Stimulated activated CD4-positive, alpha-beta T cell treated with anti-CD3 and anti-CD28 coated beads, Interleukin-12 subunit alpha, Interleukin-12 subunit beta, amount 100 ng/mL, for 4 hours (primary cell): ENCODE data around the gene ENOX1.
"Not testable (repeated sequence)": the region's sequence is repeated elsewhere in the genome, so short reads cannot be mapped to it uniquely, and the experiment has no call there.

Experiments
- DNase-seq: peaks from one replicate; pipeline ENCODE4 v3.0.0-alpha.2; 2020

ENOX1 gene

GRCh38 chr13:43373400-43373799, 413.4 kb downstream of the ENOX1 start:
- DNase-seq, result no peak

GRCh38 chr13:43370842-43371241, 415.9 kb downstream of the ENOX1 start:
- DNase-seq, result no peak

- no peak for DNase-seq
Measured at GRCh38 chr13:43369319-43369718, 417.5 kb downstream of the ENOX1 start.

GRCh38 chr13:43368003-43368402, 418.8 kb downstream of the ENOX1 start:
- no peak for DNase-seq

- no peak for DNase-seq
Measured at GRCh38 chr13:43365039-43365344, 421.8 kb downstream of the ENOX1 start.

- DNase-seq, result no peak
Measured at GRCh38 chr13:43364210-43365038, 422.3 kb downstream of the ENOX1 start.

- no peak for DNase-seq
Measured at GRCh38 chr13:43363156-43363953, 423.4 kb downstream of the ENOX1 start.

- DNase-seq, result no peak
Measured at GRCh38 chr13:43362556-43362955, 424.2 kb downstream of the ENOX1 start.

- DNase-seq, result no peak
Measured at GRCh38 chr13:43360892-43361610, 425.7 kb downstream of the ENOX1 start.

- no peak for DNase-seq
Measured at GRCh38 chr13:43360171-43360570, 426.6 kb downstream of the ENOX1 start.

GRCh38 chr13:43359536-43359935, 427.2 kb downstream of the ENOX1 start:
- no peak for DNase-seq

- DNase-seq, result no peak
Measured at GRCh38 chr13:43357564-43357963, 429.2 kb downstream of the ENOX1 start.

GRCh38 chr13:43356567-43356966, 430.2 kb downstream of the ENOX1 start:
- no peak for DNase-seq

- DNase-seq, result no peak
Measured at GRCh38 chr13:43355774-43356173, 431.0 kb downstream of the ENOX1 start.

- no peak for DNase-seq
Measured at GRCh38 chr13:43354153-43354945, 432.4 kb downstream of the ENOX1 start.

GRCh38 chr13:43353631-43354030, 433.1 kb downstream of the ENOX1 start:
- no peak for DNase-seq

GRCh38 chr13:43351612-43352011, 435.2 kb downstream of the ENOX1 start:
- DNase-seq, result not testable (repeated sequence)

- DNase-seq, result no peak
Measured at GRCh38 chr13:43348397-43348796, 438.4 kb downstream of the ENOX1 start.

- no peak for DNase-seq
Measured at GRCh38 chr13:43347877-43348276, 438.9 kb downstream of the ENOX1 start.

GRCh38 chr13:43346427-43346826, 440.3 kb downstream of the ENOX1 start:
- DNase-seq, result no peak

- DNase-seq, result no peak
Measured at GRCh38 chr13:43343645-43344044, 443.1 kb downstream of the ENOX1 start.

GRCh38 chr13:43339805-43340550, 446.8 kb downstream of the ENOX1 start:
- no peak for DNase-seq
